NCI-H526 (cell line): ENCODE data around the gene CEBPB.

ENCODE experiments used
- DNase-seq, 2 experiments: peaks; one replicate each; lab custom pipeline; 2025; lab: John Stamatoyannopoulos, UW

Gene CEBPB

DNA sequence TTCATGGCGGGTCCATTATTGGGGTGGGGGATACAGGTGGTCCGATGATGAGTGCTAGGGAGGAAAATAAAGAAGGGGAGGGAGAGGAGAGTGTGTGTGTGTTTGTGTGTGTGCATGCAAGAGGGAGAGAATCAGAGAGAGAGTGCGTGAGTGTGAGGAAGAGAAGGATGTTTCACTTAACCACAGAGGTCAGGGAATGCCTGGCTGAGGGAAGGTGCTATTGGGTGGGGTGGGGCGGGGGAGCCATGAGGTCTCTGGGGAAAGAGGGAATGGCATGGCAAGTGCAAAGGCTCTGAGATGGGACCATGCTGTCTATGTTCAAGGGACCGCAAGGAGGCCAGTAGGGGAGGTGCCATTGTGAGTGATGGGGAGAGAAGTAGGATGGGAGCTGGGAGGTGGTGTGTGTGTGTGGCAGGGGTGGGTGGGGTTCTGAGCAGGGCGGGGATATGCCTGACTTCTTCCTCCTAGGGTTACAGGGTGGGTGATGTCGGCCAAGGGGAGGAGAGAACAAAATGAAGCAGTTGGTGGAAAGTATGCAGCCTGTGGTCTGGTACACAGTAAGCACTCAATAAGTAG is 23.0 kb downstream of the CEBPB start:
- no peak for DNase-seq

DNA sequence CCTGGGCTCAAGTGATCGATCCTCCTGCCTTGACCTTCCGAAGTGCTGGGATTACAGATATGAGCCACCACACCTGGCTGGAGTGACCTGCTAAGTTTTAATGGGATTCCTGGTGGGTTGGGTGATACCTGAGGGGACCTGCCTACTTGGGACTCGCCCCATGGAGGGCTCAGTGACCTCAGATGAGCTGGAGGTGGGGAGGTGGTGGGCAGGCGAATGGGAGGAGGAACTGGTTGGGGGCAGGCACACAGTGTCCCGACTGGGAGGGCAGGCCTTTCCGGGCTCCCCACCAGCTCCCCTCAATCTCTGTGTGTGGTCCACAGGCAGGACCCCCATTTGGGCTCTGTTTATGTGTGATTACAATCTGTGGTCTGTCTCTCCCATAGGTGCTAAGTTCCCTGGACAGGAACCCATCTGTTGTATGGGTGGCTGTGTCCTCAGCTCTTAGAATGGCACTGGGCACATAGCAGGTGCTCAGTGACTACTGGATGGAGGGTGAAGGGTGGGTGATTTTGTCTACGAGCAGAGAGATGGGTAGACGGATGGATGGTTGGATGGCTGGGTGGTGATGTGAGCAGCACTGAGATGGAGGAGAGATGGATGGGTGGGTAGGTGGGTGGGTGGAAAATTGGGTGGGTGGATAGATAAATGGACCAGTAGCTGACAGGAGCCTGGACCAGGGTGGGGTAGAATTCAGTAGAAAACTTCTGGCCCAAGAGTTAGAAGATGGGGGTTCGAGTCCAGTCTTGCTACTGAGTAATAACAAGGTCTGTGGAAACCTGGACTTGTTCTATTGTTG is 23.8 kb downstream of the CEBPB start:
- no peak for DNase-seq

DNA sequence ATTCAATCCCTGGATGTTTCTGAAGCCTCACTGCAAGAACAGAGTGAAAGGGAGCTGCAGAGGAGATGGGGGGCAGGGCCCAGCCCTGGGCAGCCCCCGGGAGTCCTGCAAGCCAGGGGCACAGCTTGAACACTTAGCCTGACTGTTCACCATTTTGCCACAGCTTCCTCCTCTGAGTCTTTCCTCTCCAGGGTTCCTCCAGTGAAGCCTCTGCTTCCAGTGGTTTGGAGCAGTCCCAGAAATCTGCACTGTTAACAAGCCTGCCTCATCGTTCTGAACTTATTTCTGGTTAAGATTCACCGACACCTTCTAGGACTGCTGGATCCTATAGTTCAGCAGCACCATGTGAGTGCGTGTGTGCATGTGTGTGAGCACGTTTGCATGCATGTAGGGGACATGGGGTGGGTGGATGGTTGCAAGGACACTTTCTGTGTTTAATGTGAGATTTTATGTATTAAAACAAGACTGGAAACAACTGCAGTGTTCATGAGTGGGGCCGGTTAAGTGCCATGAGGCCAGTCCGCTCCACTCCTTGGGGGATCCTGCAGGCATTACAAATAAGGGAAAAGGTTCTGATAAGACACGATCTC is 24.6 kb downstream of the CEBPB start:
- no peak for DNase-seq

DNA sequence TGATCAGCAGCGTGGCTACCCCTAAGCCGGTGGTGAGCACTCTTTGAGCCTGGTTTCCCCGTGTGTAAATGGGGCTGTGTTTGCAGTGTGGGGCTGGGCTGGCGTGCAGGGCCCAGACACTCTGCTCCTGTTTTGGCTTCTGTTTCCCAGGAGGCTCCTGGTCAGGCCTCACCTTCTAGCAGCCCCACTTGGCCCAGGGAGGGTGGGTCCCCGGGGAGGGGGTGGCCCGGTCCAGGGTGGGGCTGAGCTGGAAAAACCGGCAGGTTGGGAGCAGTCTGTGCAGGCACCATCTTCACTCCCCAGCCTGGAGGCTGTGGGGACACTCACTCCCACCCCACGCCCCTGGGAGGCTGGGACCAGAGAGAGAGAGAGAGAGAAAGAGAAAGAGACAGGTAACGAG is 25.3 kb downstream of the CEBPB start:
- DNase-seq = no peak

DNA sequence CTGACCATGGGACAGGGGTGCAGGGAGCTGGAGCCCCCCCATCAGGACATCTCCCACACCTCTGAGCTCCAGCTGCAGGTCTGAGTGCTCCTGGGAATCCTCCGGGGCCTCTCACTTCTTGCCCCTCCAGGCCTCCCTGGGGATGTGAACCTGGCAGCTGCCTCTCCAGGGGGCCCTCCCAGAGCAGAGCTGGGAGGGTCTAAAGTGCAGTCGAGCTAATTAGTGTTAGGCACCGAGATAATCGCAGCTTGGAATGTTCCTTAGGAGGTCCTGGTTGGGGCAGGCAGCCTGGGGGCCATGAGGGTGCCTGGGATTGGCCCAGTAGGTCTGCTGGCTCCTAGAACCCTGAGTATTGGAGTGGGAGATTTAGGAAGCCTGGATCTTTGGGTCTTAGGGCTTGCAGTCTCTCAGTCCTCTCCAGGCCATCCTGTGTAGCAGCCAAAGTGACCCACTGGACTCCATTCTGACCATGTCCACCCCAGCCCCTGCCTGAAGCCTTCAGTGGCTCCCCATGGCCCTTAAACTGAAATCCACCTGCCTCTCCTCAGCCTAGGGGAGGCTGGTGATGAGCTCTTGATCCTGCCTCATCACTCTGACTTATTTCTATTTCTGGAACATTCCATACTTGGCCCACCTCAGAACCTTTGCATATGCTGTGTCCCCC is 26.0 kb downstream of the CEBPB start:
- DNase-seq = no peak

DNA sequence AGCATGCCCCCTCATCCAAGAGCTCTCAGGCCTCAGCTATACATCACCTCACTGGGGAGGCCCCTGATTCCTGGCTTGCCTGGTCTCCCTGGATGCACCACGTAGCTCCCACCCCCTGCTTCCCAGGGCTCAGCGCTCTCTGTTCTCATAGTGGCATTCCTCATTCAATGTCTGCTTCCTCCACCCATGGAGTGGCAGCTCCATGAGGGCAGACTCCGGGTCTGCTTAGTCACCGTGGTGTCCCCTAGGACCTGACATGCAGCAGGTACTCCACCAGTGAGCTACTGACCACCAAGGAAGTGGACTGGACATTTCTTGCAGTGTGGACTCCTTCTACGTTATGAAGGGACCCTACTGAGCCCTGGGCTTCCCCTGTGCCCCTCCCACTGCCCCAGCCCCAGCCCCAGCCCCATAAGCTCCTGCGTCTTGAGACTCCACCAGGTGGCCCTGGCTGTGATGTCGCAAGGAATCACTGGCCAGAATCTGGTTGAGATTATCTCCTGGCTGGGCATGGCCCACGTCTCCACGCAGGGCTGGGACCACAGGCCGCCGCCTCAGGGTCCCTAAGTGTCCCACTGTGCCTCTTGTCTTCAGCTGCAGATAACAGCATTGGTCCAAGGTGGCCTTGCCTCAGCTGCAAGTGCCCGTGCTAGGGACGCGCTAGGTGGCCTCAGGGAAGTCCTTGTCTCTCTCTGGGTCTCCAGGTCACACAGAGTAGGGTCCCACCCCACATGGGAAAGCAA is 26.7 kb downstream of the CEBPB start:
- DNase-seq = no peak

DNA sequence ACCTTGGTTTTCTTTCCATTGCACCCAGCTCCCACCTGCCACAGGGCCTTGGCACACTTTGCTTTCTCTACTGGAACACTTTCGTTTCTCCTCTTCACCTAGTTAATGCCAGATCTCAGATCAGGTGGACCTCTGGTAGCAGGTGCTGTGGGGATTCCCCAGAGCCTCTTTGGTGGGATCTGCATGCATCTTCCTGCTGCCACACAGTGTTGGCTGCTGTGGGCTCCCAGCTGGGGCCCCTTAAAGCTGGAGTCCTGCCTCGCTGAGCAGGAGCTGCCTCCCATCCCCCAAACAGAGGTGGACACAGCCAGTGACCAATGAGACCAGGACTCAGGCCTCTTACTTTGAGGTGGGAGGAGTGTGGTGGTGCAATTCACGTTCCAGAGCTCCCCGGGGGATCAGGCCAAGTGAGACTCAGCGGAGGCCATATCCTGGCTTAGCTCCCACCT is 28.4 kb downstream of the CEBPB start:
- no peak for DNase-seq

DNA sequence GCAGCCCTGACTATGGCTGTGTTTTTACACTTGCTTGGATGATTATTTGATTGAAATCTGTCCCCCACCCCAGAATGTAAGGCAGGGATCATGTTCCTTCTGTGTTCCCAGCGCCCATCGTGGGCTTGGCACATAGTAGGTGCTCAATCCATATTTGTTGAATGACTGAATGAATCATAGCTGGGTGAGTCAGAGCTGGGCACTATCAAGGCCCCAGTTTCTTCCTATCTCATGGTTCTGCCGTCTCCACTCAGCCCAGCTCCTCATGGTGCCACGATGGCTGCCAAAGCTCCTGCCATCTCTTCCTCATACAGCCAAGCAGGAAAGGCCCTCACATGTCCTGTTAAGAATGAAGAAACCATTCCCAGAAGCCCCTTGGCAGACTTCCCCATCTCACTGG is 29.0 kb downstream of the CEBPB start:
- no peak for DNase-seq

DNA sequence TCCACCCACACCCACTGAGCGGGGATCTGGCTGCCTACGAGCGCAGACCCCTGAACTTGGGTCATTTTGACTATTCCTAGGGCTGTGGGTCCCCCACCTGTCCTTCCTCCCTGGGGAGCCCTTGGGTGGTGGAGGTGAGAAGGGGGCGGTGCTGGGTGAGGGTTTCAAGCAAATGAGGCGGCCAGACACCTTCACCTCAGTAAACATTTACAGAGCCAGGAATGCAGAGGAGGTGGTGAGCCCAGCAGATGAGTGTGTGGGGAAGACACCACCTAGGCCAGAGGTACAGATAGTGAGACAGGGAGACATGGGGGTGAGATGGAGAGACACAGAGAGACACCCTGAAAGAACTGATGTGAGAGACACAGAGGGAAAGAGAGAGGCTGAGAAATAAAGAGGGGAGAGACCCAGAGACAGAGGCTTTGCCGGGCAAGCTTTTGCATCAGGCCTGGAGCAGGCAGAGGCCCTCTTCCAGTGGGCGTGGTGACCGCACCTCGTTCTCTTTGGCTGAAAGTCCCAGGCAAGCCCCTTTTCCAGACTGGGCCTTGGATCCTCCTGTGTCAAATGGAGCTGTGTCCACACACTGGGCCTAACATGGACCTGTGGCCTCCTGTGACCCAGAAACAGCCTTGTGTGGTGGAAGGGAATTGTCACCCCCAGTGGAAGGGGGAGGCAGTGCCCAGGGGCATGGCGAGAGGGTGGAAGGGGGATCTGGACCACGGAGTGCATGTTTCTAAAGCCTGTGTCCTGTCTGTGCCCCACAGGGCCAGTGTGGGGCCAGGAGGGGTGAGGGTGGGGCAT is 29.7 kb downstream of the CEBPB start:
- DNase-seq = peak in 1 of 2 experiments; percentile 33

DNA sequence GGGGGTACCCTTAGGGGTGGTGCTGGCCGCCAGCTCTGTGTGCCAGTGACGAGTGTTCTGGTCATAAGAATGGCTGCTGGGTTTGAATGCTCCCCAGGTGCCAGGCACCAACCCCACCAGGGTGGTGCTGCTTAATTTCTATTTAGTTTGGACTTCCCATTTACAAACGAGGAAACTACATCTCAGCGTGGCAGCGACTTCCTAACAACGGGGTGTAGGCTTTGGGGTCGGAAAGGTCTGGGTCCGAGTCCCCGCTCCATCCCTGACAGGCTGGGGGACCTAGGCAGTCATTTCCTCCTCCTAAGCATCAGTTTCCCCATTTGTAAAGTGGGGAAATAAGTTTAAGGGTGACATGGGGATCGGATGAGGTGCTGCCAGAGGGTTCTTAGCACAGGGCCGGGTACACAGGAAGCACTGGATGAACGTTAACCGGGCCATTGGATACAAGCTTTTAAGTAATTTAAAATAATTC is 30.3 kb downstream of the CEBPB start:
- DNase-seq = no peak

DNA sequence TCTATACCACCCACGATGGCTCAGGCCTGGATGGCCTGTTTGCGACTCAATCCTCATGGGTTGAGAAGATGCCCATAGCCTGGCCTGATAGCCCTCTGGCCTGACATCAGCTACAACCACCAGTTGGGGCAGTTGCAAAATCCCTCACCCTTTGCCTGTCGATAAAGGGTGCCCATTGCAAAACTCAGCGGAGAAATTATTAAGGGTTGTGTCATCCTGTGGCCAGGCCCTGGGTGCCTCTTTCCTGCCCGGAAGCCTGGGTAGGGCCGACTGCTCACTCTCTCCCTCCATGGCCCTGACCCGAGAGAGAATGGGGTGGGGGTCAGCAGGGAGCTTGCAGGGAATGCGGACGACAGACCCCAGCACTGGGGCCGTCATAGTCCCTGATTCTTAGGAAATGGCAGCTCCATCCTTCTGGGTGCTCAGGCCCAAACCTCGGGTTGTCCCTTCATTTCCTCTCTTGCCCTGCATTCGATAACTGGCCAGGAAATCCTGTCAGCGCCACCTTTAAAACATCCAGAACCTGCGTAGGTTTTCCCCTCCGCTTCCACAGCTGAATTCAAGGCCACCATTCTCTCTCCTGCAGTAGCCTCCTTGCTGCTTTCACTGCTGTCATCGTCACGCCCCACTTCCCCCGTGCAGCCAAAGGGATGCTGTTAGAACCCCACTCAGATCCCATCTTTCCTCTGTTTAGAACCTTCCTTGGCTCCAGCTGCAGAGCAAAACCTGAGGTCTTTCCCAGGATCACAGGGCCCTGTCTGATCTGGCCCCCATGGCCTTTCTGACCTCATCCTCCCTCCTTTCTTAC is 31.1 kb downstream of the CEBPB start:
- DNase-seq = no peak

DNA sequence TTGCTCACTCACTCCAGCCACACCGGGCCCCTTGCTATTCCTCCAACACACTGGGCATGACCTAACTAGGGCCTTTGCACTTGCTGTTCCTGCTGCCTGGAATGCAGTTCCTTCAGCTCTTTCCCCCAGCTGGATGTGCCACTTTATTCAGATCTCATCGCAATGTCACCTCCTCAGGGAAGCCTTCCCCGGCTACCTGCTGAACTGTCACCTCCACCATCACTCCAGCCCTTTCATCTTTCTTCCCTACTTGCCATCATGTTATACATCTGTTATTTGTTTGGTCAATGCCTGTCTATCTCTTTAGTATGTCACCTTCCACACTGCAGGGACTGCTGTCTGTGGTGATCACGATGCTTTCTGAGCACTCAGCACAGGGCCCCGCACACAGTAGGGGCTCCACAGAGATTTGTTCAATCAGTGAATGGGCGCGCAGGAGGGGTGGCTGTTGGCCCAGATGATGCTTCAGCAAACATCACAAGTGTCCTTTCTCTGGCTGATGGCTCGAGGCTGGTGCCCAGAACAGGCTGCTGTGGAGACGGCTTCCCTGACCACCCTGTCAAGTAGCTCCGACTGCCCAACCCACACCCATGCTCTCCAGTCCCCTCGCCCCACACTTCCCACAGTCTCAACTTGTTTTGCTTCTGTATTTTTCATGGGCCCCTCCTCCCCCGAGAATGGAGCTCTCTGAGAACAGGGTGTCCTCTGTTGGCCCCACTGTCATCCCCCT is 31.8 kb downstream of the CEBPB start:
- DNase-seq = no peak

DNA sequence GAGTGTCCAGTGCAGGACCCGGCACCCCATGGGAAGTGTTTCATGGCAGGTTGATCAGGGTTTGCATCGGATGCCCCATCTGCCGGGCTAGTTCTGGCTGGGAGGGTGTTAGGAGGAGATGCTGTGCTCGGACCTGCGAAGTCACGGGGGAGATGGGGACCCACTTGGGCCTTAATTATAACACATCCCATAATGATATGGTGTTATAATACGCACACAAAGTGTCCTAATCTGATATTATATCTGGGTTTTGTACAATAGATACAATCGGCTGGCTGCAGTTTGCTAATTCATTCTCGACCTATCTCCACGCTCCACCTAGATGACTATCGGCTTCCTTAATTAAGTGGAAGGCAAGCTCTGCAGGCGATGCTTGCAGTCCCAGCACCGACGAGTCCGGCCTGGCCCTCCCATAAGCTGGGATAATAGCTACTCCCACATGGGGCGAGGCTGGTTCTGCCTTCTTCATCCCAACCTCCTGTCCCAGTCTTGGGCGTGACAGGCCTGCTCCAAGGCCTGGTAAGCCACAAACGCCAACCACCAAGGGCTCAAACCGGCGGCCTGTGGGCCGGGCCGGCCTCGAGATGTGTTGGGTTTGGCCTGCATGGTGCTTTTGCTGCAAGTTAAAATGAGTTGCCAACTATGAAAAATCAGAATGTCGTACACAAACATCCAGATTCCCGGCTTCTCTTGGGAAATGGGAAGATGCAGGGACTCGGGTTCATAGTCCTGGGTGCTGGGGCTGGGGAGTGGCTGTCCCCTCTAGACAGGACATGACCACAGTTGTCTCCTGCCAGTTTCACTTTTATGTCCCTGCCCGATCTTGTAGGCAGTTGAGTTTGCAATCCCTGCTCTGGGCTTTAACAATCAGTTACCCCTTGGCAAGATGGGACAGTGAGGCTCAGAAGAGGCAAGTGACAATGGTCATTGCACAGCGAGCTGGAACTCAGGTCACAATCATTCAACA is 32.7 kb downstream of the CEBPB start:
- DNase-seq = no peak

DNA sequence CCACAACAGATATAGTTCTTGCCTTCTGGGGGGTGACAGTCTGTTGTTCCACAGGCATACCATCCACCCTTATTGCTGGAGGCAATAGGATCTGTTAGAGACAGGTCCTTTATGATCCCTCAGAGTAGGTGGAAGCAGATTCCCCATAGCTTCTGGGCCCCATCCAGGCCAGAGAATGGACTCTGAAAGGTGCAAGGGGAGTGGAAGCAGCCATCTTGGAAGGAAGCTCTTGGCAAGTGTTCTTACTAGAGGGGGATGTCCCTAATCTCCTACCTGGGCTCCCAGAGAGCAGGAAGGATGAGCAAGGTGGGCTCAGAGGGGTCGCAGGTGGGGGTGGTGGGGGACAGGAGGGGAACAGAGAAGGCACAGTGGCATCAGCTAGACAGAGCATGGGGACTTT is 33.4 kb downstream of the CEBPB start:
- DNase-seq = no peak

DNA sequence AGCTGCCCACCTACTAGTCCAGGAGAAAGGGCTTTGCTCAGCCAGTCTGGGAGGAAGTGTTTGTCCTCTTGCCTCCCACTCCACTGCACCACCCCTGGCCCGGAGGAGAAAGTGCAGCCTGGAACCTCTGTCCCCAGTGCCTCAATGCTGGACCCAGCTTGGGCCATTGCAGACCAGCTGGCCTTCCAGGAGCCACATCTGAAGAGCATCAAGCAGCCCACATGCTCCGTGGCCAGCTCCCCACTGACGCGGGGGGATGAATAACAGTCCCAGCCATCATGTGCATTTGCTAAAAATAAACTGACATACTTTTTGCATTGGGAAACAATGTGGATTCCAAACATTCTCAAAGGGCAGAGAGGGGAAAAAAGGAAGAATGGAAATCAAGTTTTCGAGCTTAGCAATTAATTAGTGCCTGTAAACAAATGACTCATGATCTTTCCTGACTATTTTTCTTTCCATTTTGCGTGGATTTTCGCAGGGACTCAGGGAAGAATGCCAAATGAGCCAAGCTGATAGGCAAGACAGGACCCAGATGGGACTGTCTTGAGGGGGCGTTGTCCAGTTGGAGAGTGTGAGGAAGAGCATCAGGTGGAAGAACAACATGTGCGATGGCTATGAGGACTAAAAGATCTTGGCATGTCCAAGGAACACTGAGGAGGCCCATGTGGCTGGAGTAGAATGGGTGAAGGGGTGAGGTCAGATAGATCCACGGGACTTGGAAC is 34.1 kb downstream of the CEBPB start:
- no peak for DNase-seq

DNA sequence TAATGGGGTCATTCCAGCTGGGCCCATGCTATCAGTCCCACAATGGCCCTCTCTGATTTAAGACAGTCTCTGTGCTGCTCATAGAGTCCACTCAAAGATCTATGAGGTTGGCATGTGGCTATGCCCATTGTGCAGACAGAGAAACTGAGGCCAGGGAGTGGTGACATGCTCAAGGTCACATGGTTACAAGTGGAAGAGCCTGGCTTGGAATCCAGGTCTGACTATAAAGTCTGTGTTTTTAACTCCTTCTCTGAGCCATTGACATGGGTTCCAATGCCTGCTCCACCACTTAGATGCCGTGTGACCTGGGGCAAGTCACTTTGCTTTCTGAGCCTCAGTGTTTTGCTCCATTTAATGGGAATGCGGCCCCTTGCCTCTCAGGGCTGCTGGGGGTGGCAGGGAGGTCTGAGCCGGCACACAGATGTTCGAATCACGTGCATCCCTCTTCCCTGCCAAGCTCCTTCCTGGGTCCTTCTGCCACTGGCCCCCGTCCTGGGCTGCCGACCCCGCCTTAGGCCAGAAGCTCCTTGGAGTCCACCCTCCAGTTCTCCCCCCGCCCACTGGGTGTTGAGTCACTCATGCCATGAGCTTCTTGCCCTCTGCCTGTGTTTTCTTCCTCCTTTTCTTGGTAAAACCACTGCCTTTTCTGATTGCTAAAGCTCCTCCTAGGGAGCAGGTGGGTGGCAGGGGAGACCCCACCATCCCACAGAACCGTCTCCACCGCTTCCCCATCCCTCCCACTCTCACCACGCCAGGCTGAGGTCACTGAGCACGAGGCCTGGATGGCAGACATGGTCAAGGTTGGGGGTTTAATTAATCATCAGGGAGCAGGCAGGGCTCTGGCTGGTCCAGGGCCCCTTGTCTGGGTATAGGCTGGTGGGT is 35.7 kb downstream of the CEBPB start:
- no peak for DNase-seq

DNA sequence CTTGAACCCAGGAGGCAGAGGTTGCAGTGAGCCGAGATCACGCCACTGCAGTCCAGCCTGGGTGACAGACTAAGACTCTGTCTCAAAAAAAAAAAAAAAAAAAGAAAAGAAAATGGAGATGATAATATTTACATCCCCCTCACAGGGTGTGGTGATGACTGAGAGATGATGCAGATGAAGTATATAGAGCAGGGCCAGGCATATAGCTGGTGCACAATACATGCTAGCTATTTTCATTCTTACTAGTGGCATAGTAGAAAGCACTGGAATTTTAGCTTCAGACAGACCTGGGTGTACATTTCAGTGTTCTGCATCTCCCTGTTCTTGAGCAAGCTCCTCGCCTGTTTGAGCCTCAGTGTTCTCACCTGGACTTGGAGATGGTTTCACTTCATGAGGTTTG is 36.9 kb downstream of the CEBPB start:
- DNase-seq = no peak
